HG02678 (cell line): ENCODE measurements around the gene ZBTB44.

Experiments used
- ATAC-seq: cut with Tn5 transposase; IDR thresholded peaks from one replicate; pipeline ENCODE4 v1.9.1; 2021; ENCODE audit warnings: mild to moderate bottlenecking, moderate library complexity; ENCODE audit not compliant: unreplicated experiment

Gene ZBTB44

DNA sequence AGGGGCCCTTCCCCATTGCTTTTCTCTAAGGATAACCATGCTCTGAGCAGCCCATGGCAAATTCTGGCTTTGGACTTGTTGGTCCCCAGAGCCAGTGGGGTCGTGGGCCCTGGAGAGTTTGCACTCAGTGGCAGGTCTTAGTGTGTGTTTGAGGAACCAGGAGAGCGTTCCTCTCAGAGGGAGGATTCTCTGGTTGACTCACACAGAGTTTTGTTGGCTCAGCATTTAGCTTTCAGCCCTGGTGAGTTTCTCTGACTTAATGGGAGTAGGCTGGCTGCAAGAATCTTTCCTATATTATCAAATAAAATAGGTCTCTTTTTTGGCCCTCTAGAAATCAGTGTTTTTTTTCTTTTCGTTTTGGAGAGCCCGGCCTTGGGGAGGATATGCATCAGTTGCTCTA lies 134.2 kb downstream of the ZBTB44 start:
- ATAC-seq = no peak

GRCh38 chr11:130179396-130180306 lies 135.1 kb downstream of the ZBTB44 start:
- ATAC-seq = no peak

DNA sequence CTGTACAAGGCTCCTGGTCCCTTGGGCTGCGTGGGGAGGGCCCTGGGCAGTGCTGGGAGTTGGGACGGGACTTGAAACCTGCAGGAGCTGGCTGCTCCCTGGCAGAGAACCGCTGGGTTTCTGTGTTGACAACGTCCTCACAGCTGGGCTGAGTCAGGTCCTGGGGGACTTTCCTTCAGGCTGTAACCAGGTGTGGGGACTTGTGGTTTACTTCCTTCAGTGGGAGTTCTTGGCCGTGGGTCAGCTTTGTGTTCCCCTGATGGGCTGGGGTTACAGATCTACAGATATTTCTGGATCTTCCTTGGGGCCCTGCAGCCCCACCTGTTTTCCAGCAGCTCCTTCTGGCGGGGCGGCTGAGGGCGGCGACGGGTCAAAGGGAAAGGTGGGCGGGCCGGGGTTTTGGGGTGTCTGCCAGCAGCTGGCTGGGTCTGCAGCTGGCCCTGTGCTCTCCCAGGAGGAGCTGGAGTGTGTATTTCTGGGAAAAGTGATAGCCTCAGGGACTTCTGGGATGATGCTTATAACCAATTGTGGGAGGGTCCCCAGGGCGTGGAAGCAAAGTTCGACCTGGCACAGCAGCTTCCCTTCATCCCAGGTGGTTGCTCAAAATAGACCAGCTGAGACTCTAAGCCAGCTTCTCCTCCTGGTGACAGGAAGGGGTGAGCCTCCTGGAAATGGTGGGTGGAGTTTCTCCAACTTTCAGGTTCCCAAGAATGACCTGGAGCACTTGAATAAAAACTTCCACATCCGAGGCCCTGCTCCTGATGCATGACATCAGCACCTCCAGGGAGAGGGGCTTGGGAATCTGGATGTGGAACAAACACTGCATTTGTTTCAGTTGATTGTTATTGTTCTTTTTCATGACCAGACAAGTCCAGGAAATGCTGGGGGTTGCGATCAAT lies 136.0 kb downstream of the ZBTB44 start:
- no peak for ATAC-seq

DNA sequence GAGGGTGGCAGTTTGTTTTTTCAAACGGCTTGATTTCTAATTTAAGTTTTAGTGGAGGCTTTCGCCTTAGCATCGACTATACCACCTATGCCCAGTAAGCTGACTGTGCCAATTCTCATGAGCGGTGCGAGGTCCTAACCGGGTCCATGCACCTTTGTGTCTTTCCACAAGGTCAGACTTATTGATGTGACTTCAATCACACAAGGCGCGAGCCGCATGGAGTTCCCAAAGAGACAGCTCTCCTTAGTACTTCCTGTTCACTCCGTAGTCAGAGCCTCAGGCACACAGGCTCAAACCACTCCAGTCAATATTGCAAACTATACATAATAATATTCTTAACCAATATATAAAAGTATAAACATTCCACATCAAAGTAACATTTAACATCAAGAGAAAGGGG lies 136.9 kb downstream of the ZBTB44 start:
- ATAC-seq = no peak
